Hematopoietic multipotent progenitor cell treated with erythropoietin and hydrocortisone succinate and interleukin-3 and kit ligand, for 15 days (in vitro differentiated cells): Measurements from ENCODE around the gene RNF26.
A peak's percentile ranks its signal among the peaks of the same experiment; 100 is the strongest.

Source experiments
- DNase-seq: peaks from one replicate; pipeline ENCODE4 v3.0.0-alpha.2; 2015; ENCODE audit warnings: low spot score

RNF26 gene

DNA sequence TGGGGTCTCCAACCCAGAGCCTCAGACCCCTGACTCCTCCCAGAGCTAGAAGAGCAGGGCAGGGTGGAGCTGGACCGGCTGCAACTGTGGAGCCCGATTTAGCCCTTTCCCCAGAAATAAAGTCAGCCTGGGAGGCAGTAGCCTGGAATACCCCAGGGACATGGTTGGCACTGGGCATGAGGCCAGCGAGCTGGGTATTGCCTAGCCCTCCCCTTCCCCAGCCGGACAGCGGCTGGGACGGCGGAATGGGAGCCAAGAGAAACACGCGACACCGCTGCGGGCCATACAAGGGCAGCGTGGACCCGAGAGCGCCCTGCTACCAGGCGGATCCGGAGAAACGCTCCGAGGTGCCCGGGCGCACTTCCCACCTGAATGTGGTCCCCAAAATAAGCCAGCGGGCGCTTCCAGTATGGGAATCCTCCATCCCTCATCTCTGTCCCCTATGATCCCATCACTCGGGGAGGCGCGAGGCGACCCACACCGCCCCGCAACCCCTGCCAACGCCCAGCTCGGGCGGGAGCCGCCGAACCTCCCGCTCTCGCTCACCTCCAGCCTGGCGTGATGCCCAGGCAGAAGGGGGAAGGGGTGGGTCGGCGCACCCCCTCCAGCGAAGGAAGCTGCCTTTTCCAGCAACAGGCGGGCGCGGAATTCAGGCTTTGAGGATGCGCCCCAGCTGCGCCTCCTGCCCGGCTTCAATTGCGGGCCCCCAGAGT lies 18.2 kb upstream of the RNF26 start:
- DNase-seq, result no peak

DNA sequence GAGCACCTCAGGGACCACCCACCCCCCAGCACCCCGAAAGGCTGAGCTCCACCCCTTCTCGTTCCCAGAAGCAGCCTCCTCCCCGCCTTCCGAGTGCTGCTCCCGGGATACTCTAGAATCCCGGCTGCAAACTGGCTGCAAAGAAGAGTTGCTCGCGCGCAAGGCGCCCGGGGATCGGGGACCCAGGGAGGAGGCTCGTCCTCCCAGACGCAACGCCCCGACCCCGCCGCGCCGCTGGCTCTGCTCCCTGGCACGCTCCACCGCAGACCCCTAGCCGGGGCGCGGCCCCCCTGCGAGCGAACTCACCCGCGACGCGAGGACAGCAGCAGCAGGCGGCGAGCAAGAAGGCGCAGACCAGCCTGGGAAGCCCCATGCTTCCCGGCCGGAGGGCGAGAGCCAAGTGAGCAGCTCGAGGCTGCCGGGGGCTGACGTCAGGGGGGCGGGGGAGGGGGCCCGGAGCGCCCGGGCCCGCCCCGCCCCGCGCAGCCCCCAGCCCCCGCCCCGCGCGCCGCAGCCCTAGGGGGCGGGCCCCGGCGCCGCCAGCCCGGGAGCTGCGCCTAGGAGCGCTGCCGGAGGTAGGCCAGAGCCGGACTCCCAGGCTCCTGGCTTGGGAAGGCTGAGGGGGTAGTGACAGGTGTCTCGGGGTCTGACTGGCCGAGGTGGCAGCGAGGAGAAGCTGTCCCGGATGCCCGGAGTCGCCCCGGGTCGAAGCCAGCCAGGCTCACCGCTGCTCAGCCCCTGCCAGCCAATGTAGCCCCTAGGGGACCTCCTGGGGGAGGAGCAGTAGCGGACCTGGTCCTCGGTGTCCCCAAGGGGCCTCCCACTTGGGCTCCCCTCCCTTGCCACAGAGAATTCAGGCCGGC lies 17.4 kb upstream of the RNF26 start, which contains the start of gene MCAM:
Gene MCAM, minus strand, starts transcription at position 402 of the 863 bp plus-strand sequence. Its CDS starts 29 bp downstream, at position 373.
- DNase-seq, result no peak

- no peak for DNase-seq
These were observed 16.6 kb upstream of the RNF26 start for GRCh38 chr11:119317592-119318239.

DNA sequence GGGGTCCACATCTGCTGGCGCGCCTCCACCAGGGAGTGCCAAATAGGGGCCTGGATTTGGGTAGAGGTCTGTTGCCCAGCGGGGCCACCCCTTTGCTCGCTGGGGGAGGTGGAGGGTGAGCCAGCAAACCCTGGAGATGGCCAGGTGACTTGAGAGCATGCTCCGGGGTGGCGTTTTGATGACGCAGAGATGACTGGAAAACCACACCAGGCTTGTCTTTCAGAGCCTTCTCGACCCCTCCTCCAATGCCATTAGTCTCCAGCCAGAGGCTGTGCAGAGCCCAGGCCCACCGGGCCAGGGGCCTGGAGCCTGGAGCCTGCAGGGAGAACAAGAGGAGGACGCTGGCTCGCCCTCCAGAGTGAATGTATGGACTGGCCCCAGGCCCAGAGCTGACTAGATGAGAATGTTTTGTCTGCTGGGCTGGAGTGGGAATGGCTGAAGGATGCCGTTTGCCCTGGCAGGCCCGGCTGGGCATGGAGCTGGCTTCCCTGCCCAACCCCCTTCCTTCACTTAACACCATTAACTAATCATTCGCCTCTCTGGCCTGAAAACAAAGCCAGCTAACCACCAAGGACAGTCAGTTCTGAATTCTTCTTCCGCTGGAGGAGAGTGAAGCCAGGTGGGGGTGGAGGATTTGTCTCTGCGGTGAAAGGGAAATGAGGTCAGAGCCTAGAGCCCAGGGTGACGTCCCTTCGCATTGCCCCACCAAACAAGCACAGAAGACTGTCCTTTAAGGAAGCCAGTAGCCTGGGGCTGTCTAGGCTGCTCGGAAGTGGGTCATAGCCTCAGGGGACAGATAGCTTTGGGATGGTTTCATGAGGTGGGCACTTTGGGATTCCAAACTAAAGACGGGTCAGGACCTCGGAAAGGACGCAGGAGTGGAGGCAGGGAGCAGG lies 15.8 kb upstream of the RNF26 start:
- DNase-seq, result no peak

- DNase-seq, result no peak
These were observed 15.1 kb upstream of the RNF26 start for GRCh38 chr11:119319136-119319699.

GRCh38 chr11:119319700-119320239 lies 14.6 kb upstream of the RNF26 start:
- no peak for DNase-seq

- DNase-seq, result no peak
These were observed 14.0 kb upstream of the RNF26 start for GRCh38 chr11:119320240-119320775.

GRCh38 chr11:119320776-119321524 lies 13.4 kb upstream of the RNF26 start:
- DNase-seq, result no peak

DNA sequence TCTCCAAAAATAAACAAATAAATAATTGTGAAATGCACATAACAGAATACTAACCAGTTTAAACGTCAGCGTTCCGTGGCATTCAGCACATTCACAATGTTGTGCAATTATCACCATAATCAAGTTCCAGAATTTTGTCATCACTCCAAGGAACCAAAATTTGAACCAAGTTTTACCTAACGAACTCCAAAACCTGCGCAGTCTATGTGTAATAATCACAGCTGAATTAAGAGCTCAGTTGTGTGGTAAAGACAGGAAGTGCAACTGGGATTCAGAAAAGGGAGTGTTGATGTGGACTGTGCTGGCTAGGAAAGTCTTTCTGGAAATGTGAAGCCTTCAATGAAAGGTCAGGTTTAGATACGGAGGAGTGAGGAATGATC lies 12.0 kb upstream of the RNF26 start:
- DNase-seq, result no peak

GRCh38 chr11:119322921-119323531 lies 11.3 kb upstream of the RNF26 start:
- no peak for DNase-seq

DNA sequence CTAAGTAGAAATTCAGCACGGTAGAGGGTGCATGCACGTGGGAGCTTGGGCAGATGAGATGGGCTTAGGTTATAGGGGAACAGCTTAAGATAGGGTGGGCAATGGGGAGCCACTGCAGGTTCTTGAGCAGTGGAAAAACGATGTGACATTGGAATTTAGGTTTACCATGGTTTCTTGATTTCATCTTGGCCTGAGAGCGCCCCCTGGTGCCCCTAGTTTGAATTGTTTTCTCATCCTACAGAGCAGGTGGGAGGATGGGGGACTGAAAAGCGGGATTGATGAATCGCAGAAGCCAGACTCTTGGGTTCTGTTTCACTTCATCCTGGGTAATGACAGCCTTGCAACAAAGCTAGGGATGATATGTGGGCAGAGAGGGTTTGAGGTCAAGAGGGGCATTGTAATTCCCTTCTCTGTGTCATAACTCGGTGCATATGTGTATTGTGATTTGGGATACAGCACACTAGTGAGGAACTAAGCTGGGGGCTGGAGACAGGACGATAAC lies 10.7 kb upstream of the RNF26 start:
- peak; percentile 70 for DNase-seq

DNA sequence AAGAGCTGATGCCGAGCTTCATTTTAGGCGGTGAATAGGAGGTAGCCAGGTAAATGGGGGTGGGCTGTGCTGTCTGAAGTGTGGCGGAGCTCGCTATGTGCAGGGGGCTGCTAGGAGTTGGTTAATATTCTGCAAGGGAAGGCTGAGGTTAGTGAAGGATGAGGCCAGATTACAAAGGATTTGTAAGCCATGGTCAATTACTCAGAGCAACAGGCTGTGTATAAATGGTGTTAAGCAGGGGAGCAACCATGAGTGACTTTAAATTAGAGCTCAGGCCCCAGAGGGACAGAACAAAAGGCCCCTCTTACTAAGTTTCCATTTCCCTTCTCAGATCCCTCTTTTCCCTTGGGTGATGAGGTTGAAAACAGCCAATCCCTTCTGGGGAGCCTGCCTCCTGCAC lies 10.1 kb upstream of the RNF26 start:
- no peak for DNase-seq

DNA sequence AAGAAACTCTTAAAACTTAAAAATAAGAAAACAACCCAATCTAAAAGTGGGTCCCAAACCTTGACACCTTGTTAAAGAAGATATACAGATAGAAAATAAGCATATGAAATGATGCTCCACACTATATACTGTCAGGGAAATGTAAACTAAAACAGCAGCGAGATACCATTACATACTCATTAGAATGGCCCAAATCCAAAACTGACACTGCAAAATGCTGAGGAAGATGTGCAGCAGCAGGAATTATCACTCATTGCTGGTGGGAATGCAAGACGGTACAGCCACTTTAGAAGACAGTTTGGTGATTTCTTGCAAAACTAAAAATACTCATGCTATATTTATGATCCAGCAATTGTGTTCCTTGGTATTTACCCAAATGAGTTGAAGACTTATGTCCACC lies 5.0 kb upstream of the RNF26 start:
- DNase-seq, result no peak

DNA sequence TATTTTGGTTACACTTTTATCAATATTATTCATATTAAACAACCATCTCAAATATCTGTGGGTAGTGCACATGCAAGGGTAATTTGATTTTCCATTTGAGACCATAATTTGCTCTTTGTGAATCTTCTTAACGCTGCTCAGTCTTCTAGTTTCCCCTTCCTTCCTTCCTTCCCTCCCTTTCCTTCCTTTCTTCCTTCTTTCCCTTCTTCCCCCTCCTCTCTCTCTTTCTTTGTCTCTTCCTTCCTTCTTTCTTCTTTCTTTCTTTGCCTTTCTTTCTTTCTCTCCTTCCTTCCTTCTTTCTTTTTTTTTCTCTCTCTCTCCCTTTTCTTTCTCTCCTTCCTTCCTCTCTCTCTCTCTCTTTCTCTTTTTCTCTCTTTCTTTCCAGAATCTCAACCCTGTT lies 4.1 kb upstream of the RNF26 start:
- DNase-seq, result no peak

GRCh38 chr11:119332111-119332765 lies 2.1 kb upstream of the RNF26 start:
- DNase-seq, result no peak

GRCh38 chr11:119335091-119335654 lies 846 bp downstream of the RNF26 start:
- no peak for DNase-seq

DNA sequence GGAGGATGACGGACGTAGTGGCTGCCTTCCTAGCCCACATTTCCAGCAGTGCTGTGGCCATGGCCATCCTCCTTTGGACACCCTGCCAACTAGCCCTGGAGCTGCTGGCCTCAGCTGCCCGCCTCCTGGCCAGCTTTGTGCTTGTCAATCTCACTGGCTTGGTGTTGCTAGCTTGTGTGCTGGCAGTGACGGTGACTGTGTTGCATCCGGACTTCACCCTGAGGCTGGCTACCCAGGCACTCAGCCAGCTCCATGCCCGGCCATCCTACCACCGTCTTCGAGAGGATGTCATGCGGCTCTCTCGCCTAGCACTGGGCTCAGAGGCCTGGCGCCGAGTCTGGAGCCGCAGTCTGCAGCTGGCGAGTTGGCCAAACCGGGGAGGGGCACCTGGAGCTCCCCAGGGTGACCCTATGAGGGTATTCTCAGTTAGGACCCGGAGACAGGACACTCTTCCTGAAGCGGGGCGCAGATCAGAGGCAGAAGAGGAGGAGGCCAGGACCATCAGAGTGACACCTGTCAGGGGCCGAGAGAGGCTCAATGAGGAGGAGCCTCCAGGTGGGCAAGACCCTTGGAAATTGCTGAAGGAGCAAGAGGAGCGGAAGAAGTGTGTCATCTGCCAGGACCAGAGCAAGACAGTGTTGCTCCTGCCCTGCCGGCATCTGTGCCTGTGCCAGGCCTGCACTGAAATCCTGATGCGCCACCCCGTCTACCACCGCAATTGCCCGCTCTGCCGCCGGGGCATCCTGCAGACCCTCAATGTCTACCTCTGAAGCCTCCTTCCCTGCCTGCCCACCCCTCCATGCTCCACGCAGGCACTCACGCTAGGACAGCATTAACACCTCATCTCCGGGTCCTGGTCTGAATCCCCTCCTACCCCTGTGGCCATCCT lies 1.6 kb downstream of the RNF26 start:
- DNase-seq, result no peak
